B cell (primary cell): ENCODE results near the gene VWCE.

Experiments used
- EZH2 ChIP-seq: IDR thresholded peaks from 2 replicates; pipeline ENCODE4 v1.6.1; 2012; ENCODE audit warnings: borderline replicate concordance, low read depth, mild to moderate bottlenecking, moderate library complexity, low read length; ENCODE audit not compliant: insufficient read depth, poor library complexity, severe bottlenecking
- TF ChIP-seq, protein P1 (sequence below): fragments of 200-600 bp; IDR thresholded peaks from one replicate; pipeline ENCODE4 v1.8.0; 2022; ENCODE audit warnings: antibody characterized with exemption, mild to moderate bottlenecking

DNA sequence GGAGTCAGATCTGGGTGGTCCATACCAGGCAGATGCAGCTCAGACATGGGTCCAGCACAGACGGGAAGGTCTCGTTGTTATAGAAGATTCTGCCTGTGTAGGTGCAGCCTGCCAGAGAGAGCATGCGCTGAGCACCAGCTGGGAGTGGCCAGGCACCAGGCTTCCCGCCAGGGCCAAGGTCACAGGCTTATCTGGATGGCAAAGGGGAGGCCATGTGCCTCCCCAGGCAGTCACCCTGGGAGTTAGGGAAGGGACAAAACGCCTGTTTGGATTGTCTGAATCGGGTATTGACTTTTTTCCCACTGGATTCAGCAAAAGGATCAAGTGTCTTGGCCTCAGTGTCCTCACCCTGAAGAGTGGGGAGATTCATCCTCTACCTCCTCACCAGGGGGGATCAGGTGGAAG lies 27.7 kb downstream of the VWCE start:
- TF ChIP-seq, protein P1, sequence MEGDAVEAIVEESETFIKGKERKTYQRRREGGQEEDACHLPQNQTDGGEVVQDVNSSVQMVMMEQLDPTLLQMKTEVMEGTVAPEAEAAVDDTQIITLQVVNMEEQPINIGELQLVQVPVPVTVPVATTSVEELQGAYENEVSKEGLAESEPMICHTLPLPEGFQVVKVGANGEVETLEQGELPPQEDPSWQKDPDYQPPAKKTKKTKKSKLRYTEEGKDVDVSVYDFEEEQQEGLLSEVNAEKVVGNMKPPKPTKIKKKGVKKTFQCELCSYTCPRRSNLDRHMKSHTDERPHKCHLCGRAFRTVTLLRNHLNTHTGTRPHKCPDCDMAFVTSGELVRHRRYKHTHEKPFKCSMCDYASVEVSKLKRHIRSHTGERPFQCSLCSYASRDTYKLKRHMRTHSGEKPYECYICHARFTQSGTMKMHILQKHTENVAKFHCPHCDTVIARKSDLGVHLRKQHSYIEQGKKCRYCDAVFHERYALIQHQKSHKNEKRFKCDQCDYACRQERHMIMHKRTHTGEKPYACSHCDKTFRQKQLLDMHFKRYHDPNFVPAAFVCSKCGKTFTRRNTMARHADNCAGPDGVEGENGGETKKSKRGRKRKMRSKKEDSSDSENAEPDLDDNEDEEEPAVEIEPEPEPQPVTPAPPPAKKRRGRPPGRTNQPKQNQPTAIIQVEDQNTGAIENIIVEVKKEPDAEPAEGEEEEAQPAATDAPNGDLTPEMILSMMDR = no peak
- TF ChIP-seq EZH2 = no peak
